H1 (cell line): Measurements from ENCODE around the gene MAGI1.

Experiments
- BRCA1 ChIP-seq: IDR thresholded peaks from 2 replicates; pipeline ENCODE4 v1.6.1; 2012; ENCODE audit warnings: low read depth, low read length, improper control_type of control experiment
- CHD1 ChIP-seq: IDR thresholded peaks from 2 replicates; pipeline ENCODE4 v1.6.1; 2012; ENCODE audit warnings: low read depth, low read length, improper control_type of control experiment
- EP300 ChIP-seq, 2 experiments: IDR thresholded peaks; 1 replicate in 1 of 2; 2 replicates in 1 of 2; pipeline ENCODE4 v1.6.1; 2011 to 2012; ENCODE audit warnings: low read depth in 2 of 2, low read length in 2 of 2, mild to moderate bottlenecking in 2 of 2, borderline replicate concordance in 1 of 2, inconsistent platforms in 1 of 2, moderate library complexity in 1 of 2
- JUND ChIP-seq: IDR thresholded peaks from 2 replicates; pipeline ENCODE4 v1.6.1; 2011; ENCODE audit warnings: mild to moderate bottlenecking, improper control_type of control experiment, low read length
- PHF8 ChIP-seq: fragments of 200-600 bp; sonication (generic); conservative IDR thresholded peaks from 2 replicates; pipeline ENCODE4 v1.7.1; 2012; ENCODE audit warnings: low read depth, mild to moderate bottlenecking, inconsistent platforms, low read length, moderate library complexity
- POLR2A ChIP-seq, 2 experiments: IDR thresholded peaks; 1 replicate in 1 of 2; 2 replicates in 1 of 2; pipeline ENCODE4 v1.6.1; 2011; ENCODE audit warnings: low read depth in 2 of 2, low read length in 2 of 2, mild to moderate bottlenecking in 2 of 2; ENCODE audit errors: control extremely low read depth in 1 of 2
- SIX5 ChIP-seq: IDR thresholded peaks from 2 replicates; pipeline ENCODE4 v1.6.1; 2011; ENCODE audit warnings: mild to moderate bottlenecking, low read depth, low read length
- SP2 ChIP-seq: IDR thresholded peaks from 2 replicates; pipeline ENCODE4 v1.6.1; 2012; ENCODE audit warnings: mild to moderate bottlenecking, low read length, inconsistent platforms
- SRF ChIP-seq: IDR thresholded peaks from 2 replicates; pipeline ENCODE4 v1.6.1; 2011; ENCODE audit warnings: mild to moderate bottlenecking, low read depth, low read length, moderate library complexity
- TEAD4 ChIP-seq: IDR thresholded peaks from 2 replicates; pipeline ENCODE4 v1.6.1; 2012; ENCODE audit warnings: low read depth, low read length, inconsistent platforms, mixed read lengths
- YY1 ChIP-seq: IDR thresholded peaks from 2 replicates; pipeline ENCODE4 v1.6.1; 2011; ENCODE audit warnings: low read depth, mild to moderate bottlenecking, low read length
- TF ChIP-seq, protein P1 (sequence below), 3 experiments: IDR thresholded peaks; 1 replicate in 2 of 3; 2 replicates in 1 of 3; pipeline versions ENCODE4 v1.5.1 to v1.6.1; 2011; ENCODE audit warnings: low read length in 3 of 3, mild to moderate bottlenecking in 3 of 3, inconsistent platforms in 2 of 3, low read depth in 1 of 3, moderate library complexity in 1 of 3; ENCODE audit not compliant: insufficient read depth in 1 of 3; ENCODE audit errors: control extremely low read depth in 1 of 3

- TF ChIP-seq SP2 = no peak
- no peak for TF ChIP-seq BRCA1
- no peak for TF ChIP-seq EP300 (IDR thresholded peaks at IDR 0.05; ENCODE audit: borderline replicate concordance in 1 of 2, low read depth in 2 of 2, low read length in 2 of 2)
- TF ChIP-seq, protein P1, sequence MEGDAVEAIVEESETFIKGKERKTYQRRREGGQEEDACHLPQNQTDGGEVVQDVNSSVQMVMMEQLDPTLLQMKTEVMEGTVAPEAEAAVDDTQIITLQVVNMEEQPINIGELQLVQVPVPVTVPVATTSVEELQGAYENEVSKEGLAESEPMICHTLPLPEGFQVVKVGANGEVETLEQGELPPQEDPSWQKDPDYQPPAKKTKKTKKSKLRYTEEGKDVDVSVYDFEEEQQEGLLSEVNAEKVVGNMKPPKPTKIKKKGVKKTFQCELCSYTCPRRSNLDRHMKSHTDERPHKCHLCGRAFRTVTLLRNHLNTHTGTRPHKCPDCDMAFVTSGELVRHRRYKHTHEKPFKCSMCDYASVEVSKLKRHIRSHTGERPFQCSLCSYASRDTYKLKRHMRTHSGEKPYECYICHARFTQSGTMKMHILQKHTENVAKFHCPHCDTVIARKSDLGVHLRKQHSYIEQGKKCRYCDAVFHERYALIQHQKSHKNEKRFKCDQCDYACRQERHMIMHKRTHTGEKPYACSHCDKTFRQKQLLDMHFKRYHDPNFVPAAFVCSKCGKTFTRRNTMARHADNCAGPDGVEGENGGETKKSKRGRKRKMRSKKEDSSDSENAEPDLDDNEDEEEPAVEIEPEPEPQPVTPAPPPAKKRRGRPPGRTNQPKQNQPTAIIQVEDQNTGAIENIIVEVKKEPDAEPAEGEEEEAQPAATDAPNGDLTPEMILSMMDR (IDR thresholded peaks at IDR 0.05; ENCODE audit: control extremely low read depth in 1 of 3, insufficient read depth in 1 of 3, low read depth in 1 of 3, low read length in 3 of 3) = no peak
- no peak for TF ChIP-seq SIX5
- no peak for TF ChIP-seq JUND
- TF ChIP-seq CHD1 = no peak
- no peak for TF ChIP-seq POLR2A (IDR thresholded peaks at IDR 0.05; ENCODE audit: control extremely low read depth in 1 of 2, low read depth in 2 of 2, low read length in 2 of 2)
- TF ChIP-seq YY1 = no peak
- TF ChIP-seq SRF = no peak
- no peak for TF ChIP-seq TEAD4
- no peak for TF ChIP-seq PHF8
Observed at GRCh38 chr3:65659396-65659795, 379.3 kb downstream of the MAGI1 start.
